HG03520 (cell line): ENCODE measurements around the gene DAGLB.
"Not testable (repeated sequence)": the region's sequence is repeated elsewhere in the genome, so short reads cannot be mapped to it uniquely, and the experiment has no call there.

Source experiments
- ATAC-seq: cut with Tn5 transposase; IDR thresholded peaks from one replicate; pipeline ENCODE4 v1.9.1; 2021; ENCODE audit warnings: mild to moderate bottlenecking, moderate library complexity; ENCODE audit not compliant: unreplicated experiment

DAGLB gene

DNA sequence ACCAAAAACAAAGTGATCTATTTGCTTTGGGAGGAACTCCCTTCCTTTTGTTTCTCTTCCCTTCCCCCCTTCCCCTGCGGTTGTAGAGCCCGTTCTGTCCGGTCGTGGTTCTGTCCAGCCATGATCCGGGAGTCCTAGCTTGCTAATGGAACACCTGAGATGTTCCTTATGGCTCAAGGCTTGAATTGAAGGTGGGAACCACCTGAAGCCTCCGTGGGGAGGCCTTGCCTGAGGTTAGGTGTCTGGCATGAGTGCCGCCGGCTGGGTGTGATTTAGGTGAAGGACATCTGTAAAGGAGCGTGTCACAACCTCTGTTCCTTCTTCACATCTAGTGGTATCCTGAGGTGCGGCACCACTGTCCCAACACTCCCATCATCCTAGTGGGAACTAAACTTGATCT is 46.2 kb downstream of the DAGLB start:
- no peak for ATAC-seq

DNA sequence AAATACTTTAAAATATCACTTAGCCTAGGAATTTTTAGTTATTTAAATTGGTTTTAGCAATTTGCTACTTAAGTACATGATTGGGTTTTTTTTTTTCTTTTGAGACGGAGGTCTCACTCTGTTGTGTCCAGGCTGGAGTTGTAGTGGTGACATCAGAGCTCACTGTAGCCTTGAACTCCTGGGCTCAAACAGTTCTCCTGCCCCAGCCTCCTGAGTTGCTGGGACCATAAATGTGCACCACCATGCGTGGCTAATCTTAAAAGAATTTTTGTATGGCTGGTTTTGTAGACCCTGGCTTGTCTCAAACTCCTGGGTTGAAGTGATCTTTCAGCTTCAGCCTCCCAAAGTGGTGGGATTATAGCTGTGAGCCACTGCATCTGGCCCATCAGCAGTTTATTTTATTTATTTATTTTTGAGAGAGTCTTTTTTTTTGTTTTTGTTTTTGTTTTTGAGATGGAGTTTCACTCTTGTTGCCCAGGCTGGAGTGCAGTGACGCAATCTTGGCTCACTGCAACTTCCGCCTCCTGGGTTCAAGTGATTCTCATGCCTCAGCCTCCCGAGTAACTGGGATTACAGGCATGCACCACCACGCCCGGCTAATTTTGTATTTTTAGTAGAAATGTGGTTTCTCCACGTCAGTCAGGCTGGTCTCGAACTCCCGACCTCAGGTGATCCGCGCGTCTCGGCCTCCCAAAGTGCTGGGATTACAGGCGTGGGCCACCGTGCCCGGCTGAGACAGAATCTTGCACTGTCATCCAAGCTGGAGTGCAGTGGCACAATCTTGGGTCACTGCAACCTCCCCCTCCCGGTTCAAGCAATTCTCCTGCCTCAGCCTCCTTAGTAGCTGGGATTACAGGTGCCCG is 47.3 kb downstream of the DAGLB start:
- not testable (repeated sequence) for ATAC-seq

DNA sequence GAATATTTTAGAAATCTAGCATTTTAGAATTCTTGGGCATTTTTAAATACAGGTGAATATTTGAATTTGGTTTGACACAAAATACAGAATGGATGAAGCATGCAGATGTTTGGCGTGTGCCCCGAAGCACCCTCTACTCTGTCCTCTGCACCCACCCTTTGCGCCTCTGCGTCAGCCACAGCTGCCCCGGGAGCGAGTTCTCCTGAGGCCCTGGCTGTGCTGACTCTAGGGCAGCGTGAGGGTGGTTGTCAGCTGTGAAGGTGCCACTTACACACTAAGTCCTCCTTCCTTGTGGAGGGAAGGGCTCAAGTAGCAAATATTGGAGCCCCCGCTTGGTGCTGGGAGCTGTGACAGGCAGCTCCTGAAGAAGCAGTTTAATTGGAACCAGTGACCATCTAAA is 48.4 kb downstream of the DAGLB start:
- no peak for ATAC-seq

DNA sequence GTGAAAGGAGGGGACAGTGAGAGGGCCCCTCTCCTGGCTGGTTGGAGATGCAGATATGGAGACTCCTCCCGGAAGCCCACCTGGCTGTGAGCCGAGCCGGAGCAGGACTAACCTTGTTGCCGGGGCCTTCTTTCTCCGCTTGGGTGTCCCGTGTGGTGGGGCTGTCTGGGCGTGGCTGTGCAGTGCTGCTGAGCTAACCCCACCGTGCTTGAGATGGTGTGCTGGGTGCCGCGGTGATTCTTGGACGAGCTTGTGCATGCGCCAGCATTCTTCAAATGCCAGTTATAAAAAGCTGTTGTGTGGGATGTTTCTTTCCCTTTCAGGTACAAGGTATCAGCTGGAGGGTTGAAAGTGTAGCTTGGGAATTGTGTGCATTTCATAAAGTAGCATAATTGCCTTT is 48.8 kb downstream of the DAGLB start:
- ATAC-seq: no peak

DNA sequence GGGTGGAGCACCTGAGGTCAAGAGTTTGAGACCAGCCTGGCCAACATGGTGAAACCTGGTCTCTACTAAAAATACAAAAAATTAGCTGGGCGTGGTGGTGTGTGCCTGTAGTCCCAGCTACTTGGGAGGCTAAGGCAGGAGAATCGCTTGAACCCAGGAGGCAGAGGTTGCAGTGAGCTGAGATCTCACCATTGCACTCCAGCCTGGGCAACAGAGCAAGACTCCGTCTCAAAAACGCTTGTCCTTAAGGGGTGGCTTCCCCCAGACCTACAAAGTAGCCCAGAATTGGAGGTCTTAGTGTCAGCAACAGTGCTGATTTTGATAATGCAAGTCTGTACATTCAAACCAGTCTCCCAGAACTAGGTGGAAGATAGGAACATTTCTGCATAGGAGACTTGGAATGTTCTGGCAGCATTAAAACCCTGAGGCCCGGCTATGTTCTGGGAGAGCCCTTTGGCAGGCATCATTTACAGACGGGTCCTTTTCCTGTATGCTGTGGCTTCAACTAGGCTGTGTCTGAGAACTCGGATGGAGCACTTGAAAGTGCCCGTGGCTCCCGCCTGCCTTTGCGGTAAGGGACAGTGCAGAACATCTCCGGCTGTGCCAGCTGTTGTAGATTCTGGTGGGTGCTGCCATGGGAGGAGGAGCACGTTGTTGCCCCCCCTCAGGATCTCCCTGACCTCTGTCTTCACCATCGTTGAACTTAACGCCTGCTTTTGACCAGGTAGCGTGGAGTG is 49.8 kb downstream of the DAGLB start:
- ATAC-seq: not testable (repeated sequence)

DNA sequence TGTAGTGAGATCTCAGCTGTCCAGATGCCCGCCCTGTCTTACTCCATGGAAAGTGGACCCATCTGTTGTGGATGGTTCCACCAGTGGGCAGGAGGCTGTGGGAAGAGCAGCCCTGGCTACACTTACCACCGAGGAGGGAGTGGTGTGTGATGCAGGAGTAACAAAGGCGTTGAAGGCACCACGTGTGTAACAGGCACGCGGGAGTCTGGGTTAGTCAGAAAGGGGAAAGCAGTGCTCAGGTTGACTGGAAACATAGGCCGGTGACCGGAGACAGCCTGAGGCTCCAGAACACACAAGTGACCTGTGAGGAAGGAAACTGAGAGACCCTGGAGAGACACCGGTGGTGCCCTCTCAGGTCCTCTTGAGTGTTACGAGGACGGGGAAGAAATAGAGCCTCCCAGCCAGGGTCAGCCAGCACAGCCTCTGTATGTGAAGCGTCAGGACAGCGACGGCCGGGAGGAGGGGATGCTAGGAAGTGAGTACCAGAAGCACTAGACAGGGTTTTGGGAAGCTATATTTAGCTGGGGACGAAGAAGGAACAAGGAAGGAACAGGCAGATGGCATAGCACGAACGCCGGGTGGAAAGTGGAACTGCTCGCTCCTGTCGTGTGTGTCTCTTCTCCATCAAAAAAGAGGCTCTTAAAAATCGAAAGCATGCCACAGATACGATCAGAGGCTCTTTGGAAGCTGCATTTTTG is 51.7 kb downstream of the DAGLB start:
- ATAC-seq: no peak

GRCh38 chr7:6394114-6394513 is 53.6 kb downstream of the DAGLB start:
- ATAC-seq: no peak

DNA sequence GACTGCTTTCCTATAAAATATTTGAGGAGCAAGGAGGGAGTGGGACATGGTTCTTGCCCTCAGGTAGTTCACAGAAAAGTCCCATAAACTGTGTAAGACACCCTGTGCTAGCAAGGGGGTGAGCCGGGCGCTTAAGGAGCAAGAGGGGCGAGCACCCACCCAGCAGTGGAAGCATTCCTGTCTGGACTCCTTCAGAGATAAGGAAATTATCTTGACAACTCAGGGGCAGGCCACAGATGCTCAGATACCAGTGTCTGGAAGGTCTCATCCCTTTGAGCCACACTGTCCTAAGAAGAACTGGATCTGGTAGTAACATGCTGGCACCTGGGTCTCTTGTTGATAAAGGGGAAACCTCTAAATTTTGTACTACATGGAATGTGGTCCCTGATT is 54.1 kb downstream of the DAGLB start:
- no peak for ATAC-seq

DNA sequence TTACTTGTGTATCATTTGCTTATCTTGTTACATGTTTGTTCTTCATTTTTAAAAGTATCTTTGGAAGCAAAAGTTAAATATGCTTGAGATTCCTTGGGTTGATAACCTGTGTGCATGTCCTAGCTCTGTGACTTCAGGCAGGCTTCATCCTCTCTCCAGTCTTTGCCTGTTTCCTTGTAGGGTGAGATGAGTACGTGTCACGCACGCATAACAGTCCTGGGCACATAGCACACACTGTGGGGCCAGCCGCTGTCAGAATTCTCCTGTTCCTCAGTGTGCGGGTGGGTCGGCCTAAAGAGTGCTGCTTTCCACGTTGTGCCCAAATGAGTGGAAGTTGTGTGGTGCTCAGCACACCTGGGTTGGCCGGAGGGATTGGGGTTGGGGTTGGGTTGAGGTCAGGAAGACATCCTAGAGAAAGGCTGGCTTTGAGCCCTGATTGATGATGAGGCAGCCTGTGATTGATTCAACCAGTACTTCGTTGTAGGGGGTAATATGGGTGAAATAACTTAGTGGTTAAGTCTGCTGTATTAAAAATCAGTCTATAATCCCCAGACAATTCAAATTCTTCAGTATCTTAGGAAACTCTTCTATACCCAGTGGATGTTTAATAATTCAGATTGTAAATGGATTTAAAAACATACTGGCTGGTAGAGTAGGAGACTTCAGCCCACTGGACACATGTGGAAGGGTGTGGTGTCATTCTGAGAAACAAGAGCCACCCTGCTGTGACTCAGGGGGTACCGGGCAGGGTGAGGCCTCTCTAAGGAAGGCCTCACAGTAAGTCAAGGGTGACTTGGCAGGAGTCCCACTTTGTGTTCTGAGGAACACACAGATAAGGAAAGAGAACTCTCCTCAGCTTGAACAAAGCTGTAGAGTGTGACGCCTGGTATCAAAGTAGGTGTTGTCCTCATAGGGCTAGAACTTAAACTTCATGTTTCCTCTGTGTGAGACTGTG is 54.8 kb downstream of the DAGLB start:
- peak; percentile 56 for ATAC-seq

- no peak for ATAC-seq
Measured at GRCh38 chr7:6389728-6390127, 58.0 kb downstream of the DAGLB start.

- no peak for ATAC-seq
Measured at GRCh38 chr7:6387734-6388294, 59.9 kb downstream of the DAGLB start.

DNA sequence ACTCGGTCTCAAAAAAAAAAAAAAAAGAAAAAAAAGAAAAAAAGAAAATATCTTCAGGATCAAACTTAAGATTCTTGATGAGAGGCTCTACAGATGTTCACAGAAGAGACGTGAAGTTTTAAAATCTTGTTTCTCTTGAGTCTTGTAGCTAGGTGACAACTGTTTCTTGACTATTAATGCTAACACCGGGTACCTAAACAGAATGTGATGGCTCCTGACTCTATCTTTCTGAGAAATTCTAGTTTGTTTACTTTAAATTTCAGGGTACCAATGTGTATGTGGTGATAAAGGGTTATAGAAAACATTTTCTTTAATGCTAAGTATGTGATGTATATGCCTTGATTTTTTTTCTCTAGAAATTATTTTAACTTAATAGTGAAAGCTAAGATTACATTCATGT is 61.0 kb downstream of the DAGLB start:
- no peak for ATAC-seq

GRCh38 chr7:6385909-6386560 is 61.7 kb downstream of the DAGLB start:
- no peak for ATAC-seq

DNA sequence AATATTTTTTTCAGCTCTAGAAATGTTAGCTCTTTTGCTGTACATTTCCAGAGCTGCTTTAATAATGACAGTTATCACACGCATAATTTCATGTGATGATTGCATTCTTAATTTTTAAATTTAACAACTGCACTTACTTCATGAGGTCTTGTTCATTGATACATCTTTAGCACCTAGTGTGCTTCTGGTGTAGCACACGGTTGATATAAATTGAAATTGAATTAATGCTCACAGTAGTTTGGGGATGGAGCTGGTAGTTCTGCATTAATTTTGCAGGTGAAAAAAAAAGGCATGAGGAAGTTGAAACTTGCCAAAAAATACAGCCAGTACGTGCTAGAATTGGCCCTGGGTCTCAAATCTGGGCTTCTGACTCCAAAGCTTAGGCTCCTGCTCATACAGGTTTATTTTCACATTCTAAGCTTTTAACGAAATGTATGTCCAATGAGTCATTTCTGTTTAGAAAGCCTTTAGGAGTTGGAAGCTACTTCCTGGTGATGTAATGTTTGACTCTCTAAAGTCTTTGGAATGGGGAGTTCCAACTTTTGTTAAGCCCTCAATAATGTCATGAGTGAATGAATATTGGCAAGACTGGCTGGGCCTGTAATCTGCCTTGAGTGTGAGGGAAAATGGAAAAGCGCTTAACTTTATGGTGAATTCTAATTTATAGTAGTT is 62.5 kb downstream of the DAGLB start:
- ATAC-seq: no peak

DNA sequence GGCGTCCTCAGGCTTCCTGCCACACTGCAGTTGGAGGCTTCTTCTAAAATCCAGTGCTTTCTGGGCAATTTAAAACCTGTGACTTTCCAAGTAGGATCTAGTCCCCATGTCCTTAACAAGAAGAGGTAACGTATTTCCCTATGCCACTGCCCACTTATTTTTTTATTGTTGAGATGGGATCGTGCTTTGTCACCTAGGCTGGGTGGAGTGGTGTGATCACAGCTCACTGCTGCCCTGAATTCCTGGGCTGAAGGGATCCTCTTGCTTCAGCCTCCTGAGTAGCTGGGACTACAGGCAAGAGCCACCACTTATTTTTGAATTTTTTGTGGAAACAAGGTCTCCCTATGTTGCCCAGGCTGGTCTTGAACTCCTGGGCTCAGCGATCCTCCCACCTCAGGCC is 63.4 kb downstream of the DAGLB start:
- ATAC-seq: no peak

DNA sequence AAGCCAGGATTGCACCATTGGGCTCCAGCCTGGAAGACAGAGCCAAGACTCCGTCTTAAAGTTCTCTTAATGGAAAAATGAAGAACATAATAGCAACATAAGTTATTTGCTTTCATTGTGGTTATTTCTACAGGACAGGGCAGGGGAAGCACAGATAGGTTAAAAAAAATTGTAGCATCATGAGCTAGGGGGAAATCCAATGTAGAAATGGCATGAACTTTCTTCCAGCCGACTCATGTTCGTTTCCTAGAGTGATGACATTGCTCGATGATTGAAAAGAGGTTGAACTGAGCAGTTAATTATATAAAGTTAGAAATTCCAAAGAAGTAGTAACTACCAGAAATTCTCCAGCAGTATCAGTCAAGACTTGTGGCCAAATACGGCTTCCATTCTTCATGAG is 64.9 kb downstream of the DAGLB start:
- ATAC-seq: no peak

- ATAC-seq: not testable (repeated sequence)
Measured at GRCh38 chr7:6381846-6382245, 65.9 kb downstream of the DAGLB start.

- no peak for ATAC-seq
Measured at GRCh38 chr7:6380310-6381095, 67.3 kb downstream of the DAGLB start.
